Activated CD8-positive, alpha-beta memory T cell treated with anti-CD3 and anti-CD28 coated beads for 4 hours (primary cell): ENCODE results near the gene FAM240B.

Source experiments
- DNase-seq, 2 donors: peaks; one replicate each; pipeline ENCODE4 v3.0.0-alpha.2; 2020; ENCODE audit warnings: low read depth in 2 of 2

FAM240B gene

GRCh38 chr9:38720083-38720745 is at the start of gene FAM240B:
Gene FAM240B (minus strand): TSS chr9:38720133. CDS start chr9:38703999, 16,134 bp downstream.
- DNase-seq, result no peak

- DNase-seq, result no peak
Measured at GRCh38 chr9:38768351-38768761, 48.4 kb upstream of the FAM240B start.

- DNase-seq, result no peak
Measured at GRCh38 chr9:38765101-38765500, 45.2 kb upstream of the FAM240B start.

GRCh38 chr9:38761999-38762398 is 42.1 kb upstream of the FAM240B start:
- DNase-seq, result no peak

- DNase-seq, result no peak
Measured at GRCh38 chr9:38761339-38761738, 41.4 kb upstream of the FAM240B start.

- DNase-seq, result no peak
Measured at GRCh38 chr9:38756702-38757101, 36.8 kb upstream of the FAM240B start.

- DNase-seq, result no peak
Measured at GRCh38 chr9:38747941-38748340, 28.0 kb upstream of the FAM240B start.

- no peak for DNase-seq
Measured at GRCh38 chr9:38747067-38747466, 27.1 kb upstream of the FAM240B start.

GRCh38 chr9:38746303-38746702 is 26.4 kb upstream of the FAM240B start:
- DNase-seq, result no peak

- no peak for DNase-seq
Measured at GRCh38 chr9:38744484-38744883, 24.6 kb upstream of the FAM240B start.

GRCh38 chr9:38737246-38737645 is 17.3 kb upstream of the FAM240B start:
- DNase-seq, result no peak

GRCh38 chr9:38734831-38735230 is 14.9 kb upstream of the FAM240B start:
- DNase-seq, result no peak

GRCh38 chr9:38733503-38733902 is 13.6 kb upstream of the FAM240B start:
- no peak for DNase-seq

- no peak for DNase-seq
Measured at GRCh38 chr9:38732885-38733284, 13.0 kb upstream of the FAM240B start.

GRCh38 chr9:38727497-38728001 is 7.6 kb upstream of the FAM240B start:
- DNase-seq, result no peak

GRCh38 chr9:38724754-38725153 is 4.8 kb upstream of the FAM240B start:
- DNase-seq, result no peak

GRCh38 chr9:38718148-38718547 is 1.8 kb downstream of the FAM240B start:
- no peak for DNase-seq

GRCh38 chr9:38715684-38716083 is 4.2 kb downstream of the FAM240B start:
- DNase-seq, result no peak

GRCh38 chr9:38713426-38713825 is 6.5 kb downstream of the FAM240B start:
- no peak for DNase-seq

GRCh38 chr9:38708759-38709158 is 11.2 kb downstream of the FAM240B start:
- DNase-seq, result no peak

GRCh38 chr9:38707885-38708637 is 11.9 kb downstream of the FAM240B start:
- no peak for DNase-seq

GRCh38 chr9:38706493-38706892 is 13.4 kb downstream of the FAM240B start:
- no peak for DNase-seq

- DNase-seq, result no peak
Measured at GRCh38 chr9:38705917-38706316, 14.0 kb downstream of the FAM240B start.
